ENCODE measurements around the gene KCND3. TPM values are rescaled to one million over a fixed set of nuclear protein-coding genes. Genes with fewer than 3 reads are reported as not detected.

KCND3 gene
- total and polyA plus RNA-seq, 4 donors: 1.0 to 27.1 (median 6.1) TPM

DNA sequence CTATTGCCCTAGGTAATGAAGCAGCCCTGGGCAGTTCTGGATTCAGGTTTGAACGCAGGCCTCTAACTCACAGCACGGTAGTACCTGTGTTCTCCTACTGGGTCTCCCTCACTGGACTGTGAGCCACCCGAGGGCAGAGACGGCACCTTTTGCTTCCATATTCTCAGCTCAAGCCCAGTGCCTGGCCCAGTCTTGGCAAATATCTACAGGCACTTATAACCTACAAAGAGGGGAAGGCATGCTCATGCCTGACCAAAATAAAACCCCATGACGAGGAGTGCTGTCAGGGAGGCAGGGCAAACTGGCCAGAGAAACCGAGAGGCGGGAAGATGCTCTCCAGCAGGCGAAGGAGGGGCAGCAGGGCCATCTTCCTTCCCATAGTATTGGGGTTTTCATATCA is 142.6 kb downstream of the KCND3 start (continued):
- TF ChIP-seq, protein P1, sequence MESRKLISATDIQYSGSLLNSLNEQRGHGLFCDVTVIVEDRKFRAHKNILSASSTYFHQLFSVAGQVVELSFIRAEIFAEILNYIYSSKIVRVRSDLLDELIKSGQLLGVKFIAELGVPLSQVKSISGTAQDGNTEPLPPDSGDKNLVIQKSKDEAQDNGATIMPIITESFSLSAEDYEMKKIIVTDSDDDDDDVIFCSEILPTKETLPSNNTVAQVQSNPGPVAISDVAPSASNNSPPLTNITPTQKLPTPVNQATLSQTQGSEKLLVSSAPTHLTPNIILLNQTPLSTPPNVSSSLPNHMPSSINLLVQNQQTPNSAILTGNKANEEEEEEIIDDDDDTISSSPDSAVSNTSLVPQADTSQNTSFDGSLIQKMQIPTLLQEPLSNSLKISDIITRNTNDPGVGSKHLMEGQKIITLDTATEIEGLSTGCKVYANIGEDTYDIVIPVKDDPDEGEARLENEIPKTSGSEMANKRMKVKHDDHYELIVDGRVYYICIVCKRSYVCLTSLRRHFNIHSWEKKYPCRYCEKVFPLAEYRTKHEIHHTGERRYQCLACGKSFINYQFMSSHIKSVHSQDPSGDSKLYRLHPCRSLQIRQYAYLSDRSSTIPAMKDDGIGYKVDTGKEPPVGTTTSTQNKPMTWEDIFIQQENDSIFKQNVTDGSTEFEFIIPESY (IDR thresholded peaks at IDR 0.05): no peak
- no peak for TF ChIP-seq EGR1 (IDR thresholded peaks at IDR 0.05; ENCODE audit: low read depth in 2 of 2)
- TF ChIP-seq FOXA2 (IDR thresholded peaks at IDR 0.05): no peak
- TF ChIP-seq, protein P2, sequence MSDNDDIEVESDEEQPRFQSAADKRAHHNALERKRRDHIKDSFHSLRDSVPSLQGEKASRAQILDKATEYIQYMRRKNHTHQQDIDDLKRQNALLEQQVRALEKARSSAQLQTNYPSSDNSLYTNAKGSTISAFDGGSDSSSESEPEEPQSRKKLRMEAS (IDR thresholded peaks at IDR 0.05): no peak
- no peak for TF ChIP-seq RXRA (IDR thresholded peaks at IDR 0.05)
- no peak for TF ChIP-seq FOXA1 (IDR thresholded peaks at IDR 0.05)

DNA sequence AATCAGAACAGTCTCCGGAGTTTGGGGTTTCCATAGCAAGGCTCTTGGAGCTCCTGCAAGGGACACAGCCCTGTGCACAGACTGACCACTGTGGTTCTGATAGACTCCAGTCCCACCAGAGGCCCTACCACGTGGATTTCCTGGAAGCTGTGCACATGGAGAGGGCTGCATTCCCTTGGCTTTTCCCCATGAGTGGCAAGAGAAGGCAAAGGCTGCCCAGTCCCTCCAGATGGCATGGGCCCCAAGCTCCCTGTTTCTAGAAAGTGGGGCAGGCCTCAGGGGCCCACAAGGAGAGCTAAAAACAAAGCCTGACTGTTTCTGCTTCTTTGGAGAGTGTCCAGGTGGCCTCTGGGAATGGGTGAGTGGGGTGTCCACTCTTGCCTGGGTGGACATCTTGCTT is 146.3 kb downstream of the KCND3 start:
- Histone ChIP-seq H3K27ac (ENCODE audit: low read depth in 1 of 2, low read length in 2 of 2) (no peak overlapping the region), H3K4me1 (ENCODE audit: control insufficient read depth in 4 of 4, insufficient read depth in 4 of 4, low read length in 3 of 4) (no peaks in the 10 kb centered on the region), H3K9ac (ENCODE audit: low read depth in 1 of 2, low read length in 2 of 2) (no peak overlapping the region), H3K27me3 (ENCODE audit: control insufficient read depth in 4 of 4, insufficient read depth in 4 of 4, low read length in 3 of 4) (no peaks in the 10 kb centered on the region), H3K36me3 (ENCODE audit: control insufficient read depth in 4 of 4, insufficient read depth in 3 of 4, low read depth in 1 of 4, low read length in 3 of 4) (no peaks in the 10 kb centered on the region), H3K4me3 (ENCODE audit: low read depth in 1 of 3, low read length in 3 of 3) (no peak overlapping the region), H3K9me3 (ENCODE audit: control insufficient read depth in 4 of 4, low read length in 3 of 4) (no peaks in the 10 kb centered on the region)
- no peak for DNase-seq (ENCODE audit: low spot score)
- TF ChIP-seq FOXA2 (IDR thresholded peaks at IDR 0.05) (no peak), NR2F2 (IDR thresholded peaks at IDR 0.05) (no peak), JUND (IDR thresholded peaks at IDR 0.05) (no peak), YY1 (IDR thresholded peaks at IDR 0.05) (no peak)
- TF ChIP-seq, protein P3, sequence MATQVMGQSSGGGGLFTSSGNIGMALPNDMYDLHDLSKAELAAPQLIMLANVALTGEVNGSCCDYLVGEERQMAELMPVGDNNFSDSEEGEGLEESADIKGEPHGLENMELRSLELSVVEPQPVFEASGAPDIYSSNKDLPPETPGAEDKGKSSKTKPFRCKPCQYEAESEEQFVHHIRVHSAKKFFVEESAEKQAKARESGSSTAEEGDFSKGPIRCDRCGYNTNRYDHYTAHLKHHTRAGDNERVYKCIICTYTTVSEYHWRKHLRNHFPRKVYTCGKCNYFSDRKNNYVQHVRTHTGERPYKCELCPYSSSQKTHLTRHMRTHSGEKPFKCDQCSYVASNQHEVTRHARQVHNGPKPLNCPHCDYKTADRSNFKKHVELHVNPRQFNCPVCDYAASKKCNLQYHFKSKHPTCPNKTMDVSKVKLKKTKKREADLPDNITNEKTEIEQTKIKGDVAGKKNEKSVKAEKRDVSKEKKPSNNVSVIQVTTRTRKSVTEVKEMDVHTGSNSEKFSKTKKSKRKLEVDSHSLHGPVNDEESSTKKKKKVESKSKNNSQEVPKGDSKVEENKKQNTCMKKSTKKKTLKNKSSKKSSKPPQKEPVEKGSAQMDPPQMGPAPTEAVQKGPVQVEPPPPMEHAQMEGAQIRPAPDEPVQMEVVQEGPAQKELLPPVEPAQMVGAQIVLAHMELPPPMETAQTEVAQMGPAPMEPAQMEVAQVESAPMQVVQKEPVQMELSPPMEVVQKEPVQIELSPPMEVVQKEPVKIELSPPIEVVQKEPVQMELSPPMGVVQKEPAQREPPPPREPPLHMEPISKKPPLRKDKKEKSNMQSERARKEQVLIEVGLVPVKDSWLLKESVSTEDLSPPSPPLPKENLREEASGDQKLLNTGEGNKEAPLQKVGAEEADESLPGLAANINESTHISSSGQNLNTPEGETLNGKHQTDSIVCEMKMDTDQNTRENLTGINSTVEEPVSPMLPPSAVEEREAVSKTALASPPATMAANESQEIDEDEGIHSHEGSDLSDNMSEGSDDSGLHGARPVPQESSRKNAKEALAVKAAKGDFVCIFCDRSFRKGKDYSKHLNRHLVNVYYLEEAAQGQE (IDR thresholded peaks at IDR 0.05): no peak
- 69% methylated on average over 2 of the region's 2 CpGs for WGBS

DNA sequence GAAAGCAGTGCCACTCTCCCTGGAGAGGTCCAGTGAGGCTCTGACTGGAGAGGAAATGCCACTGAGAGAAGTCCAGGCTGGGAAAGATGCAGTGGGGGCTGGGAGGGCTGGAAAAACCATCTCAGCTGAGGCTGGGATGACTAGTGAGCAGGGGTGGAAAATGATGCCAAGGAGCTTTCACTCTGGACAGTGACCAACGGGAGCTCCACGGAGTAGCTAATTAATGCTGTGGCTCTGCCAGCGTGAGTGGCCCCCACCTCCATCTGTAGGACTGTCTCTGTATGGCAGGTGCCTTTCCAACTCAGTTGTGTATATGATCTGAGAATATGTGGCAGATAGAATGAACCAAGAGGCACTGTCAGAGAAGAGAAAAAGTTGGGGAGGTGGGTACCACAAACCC is 147.1 kb downstream of the KCND3 start:
- 87% methylated on average over 3 of the region's 3 CpGs for WGBS
- Histone ChIP-seq H3K9me3 (ENCODE audit: control insufficient read depth in 4 of 4, low read length in 3 of 4) (no peaks in the 10 kb centered on the region), H3K4me1 (ENCODE audit: control insufficient read depth in 4 of 4, insufficient read depth in 4 of 4, low read length in 3 of 4) (no peaks in the 10 kb centered on the region), H3K27ac (ENCODE audit: low read depth in 1 of 2, low read length in 2 of 2) (no peak overlapping the region), H3K27me3 (ENCODE audit: control insufficient read depth in 4 of 4, insufficient read depth in 4 of 4, low read length in 3 of 4) (no peaks in the 10 kb centered on the region), H3K36me3 (ENCODE audit: control insufficient read depth in 4 of 4, insufficient read depth in 3 of 4, low read depth in 1 of 4, low read length in 3 of 4) (no peaks in the 10 kb centered on the region), H3K4me3 (ENCODE audit: low read depth in 1 of 3, low read length in 3 of 3) (no peak overlapping the region), H3K9ac (ENCODE audit: low read depth in 1 of 2, low read length in 2 of 2) (no peak overlapping the region)
- DNase-seq (ENCODE audit: low spot score): no peak
- TF ChIP-seq RAD21 (IDR thresholded peaks at IDR 0.05): no peak
- no peak for TF ChIP-seq FOXA1 (IDR thresholded peaks at IDR 0.05)
- TF ChIP-seq, protein P2 (IDR thresholded peaks at IDR 0.05): no peak
- TF ChIP-seq TAF1 (conservative IDR thresholded peaks at IDR 0.05): no peak
- TF ChIP-seq EGR1 (IDR thresholded peaks at IDR 0.05; ENCODE audit: low read depth in 2 of 2): no peak
- TF ChIP-seq, protein P4, sequence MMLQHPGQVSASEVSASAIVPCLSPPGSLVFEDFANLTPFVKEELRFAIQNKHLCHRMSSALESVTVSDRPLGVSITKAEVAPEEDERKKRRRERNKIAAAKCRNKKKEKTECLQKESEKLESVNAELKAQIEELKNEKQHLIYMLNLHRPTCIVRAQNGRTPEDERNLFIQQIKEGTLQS (IDR thresholded peaks at IDR 0.05): no peak
- no peak for TF ChIP-seq HNF4A (conservative IDR thresholded peaks at IDR 0.05)
- TF ChIP-seq JUND (IDR thresholded peaks at IDR 0.05): no peak
- TF ChIP-seq GABPA (IDR thresholded peaks at IDR 0.05 in 1 of 2, conservative IDR thresholded peaks at IDR 0.05 in 1 of 2): no peak
- no peak for TF ChIP-seq HNF4G (IDR thresholded peaks at IDR 0.05)
- no peak for TF ChIP-seq FOXA2 (IDR thresholded peaks at IDR 0.05)
- TF ChIP-seq RXRA (IDR thresholded peaks at IDR 0.05): no peak
- TF ChIP-seq SP1 (IDR thresholded peaks at IDR 0.05): no peak
- TF ChIP-seq, protein P3 (IDR thresholded peaks at IDR 0.05): no peak
- TF ChIP-seq, protein P1 (IDR thresholded peaks at IDR 0.05): no peak
